Type B pancreatic cell (in vitro differentiated cells): ENCODE data around the gene SDK2. TPM values are rescaled to one million over a fixed set of nuclear protein-coding genes. Genes with fewer than 3 reads are reported as not detected.

ENCODE experiments used
- DNase-seq: peaks from one replicate; pipeline ENCODE4 v3.0.0; 2021; ENCODE audit warnings: mixed read lengths; ENCODE audit not compliant: unreplicated experiment; ENCODE audit errors: extremely low spot score
- H3K27ac Mint-ChIP-seq: 2 replicates; pipeline ENCODE4 v1.8.0; 2021; ENCODE audit warnings: mild to moderate bottlenecking, mixed read lengths
- H3K27me3 Mint-ChIP-seq: 2 replicates; pipeline ENCODE4 v1.8.0; 2021; ENCODE audit warnings: mixed read lengths
- H3K36me3 Mint-ChIP-seq: 2 replicates; pipeline ENCODE4 v1.8.0; 2021; ENCODE audit warnings: mixed read lengths
- H3K4me1 Mint-ChIP-seq: one replicate; pipeline ENCODE4 v1.8.0; 2021; ENCODE audit warnings: mixed read lengths; ENCODE audit not compliant: unreplicated experiment
- H3K4me3 Mint-ChIP-seq: 2 replicates; pipeline ENCODE4 v1.8.0; 2021; ENCODE audit warnings: mild to moderate bottlenecking, mixed read lengths
- H3K9me3 Mint-ChIP-seq: 2 replicates; pipeline ENCODE4 v1.8.0; 2021; ENCODE audit warnings: mixed read lengths
- CTCF ChIP-seq: fragments of 200-600 bp; sonication (generic); conservative IDR thresholded peaks from 2 replicates; pipeline ENCODE4 v1.5.0; 2021; ENCODE audit warnings: antibody characterized with exemption, mild to moderate bottlenecking
- total RNA-seq: library from RNA; stranded (reverse); gene quantifications from 2 replicates; pipeline ENCODE4 v1.2.1, GENCODE V29; 2021; ENCODE audit warnings: low replicate concordance

SDK2 gene
- total RNA-seq, 1 donor from 2014 or later = 47.3 TPM

- no peak overlapping the region for H3K4me3 Mint-ChIP-seq
- H3K27me3 Mint-ChIP-seq = no peaks in the 10 kb centered on the region
- peaks cover 16% of the 10 kb centered on the region for H3K36me3 Mint-ChIP-seq
- H3K9me3 Mint-ChIP-seq = no peaks in the 10 kb centered on the region
- no peaks in the 10 kb centered on the region for H3K4me1 Mint-ChIP-seq
- no peak for DNase-seq
- H3K27ac Mint-ChIP-seq = no peak overlapping the region
- TF ChIP-seq CTCF = no peak
These were observed 192.2 kb downstream of the SDK2 start for GRCh38 chr17:73452009-73452408.

- peaks cover 4% of the 10 kb centered on the region for H3K4me1 Mint-ChIP-seq
- H3K4me3 Mint-ChIP-seq = no peak overlapping the region
- H3K36me3 Mint-ChIP-seq = peaks cover 8% of the 10 kb centered on the region
- DNase-seq = no peak
- TF ChIP-seq CTCF = no peak
- H3K27me3 Mint-ChIP-seq = no peaks in the 10 kb centered on the region
- no peak overlapping the region for H3K27ac Mint-ChIP-seq
- no peaks in the 10 kb centered on the region for H3K9me3 Mint-ChIP-seq
These were observed 196.9 kb downstream of the SDK2 start for GRCh38 chr17:73447319-73447718.

- Mint-ChIP-seq H3K27me3 (no peaks in the 10 kb centered on the region), H3K4me1 (peaks cover 4% of the 10 kb centered on the region), H3K9me3 (no peaks in the 10 kb centered on the region), H3K27ac (no peak overlapping the region), H3K36me3 (peaks cover 5% of the 10 kb centered on the region), H3K4me3 (no peak overlapping the region)
- DNase-seq = no peak
- no peak for TF ChIP-seq CTCF
These were observed 197.6 kb downstream of the SDK2 start for GRCh38 chr17:73446617-73447016.

- Mint-ChIP-seq H3K27ac (no peak overlapping the region), H3K27me3 (no peaks in the 10 kb centered on the region), H3K9me3 (no peaks in the 10 kb centered on the region), H3K4me3 (no peak overlapping the region), H3K4me1 (peaks cover 4% of the 10 kb centered on the region), H3K36me3 (peaks cover under 1% of the 10 kb centered on the region)
- DNase-seq = no peak
- no peak for TF ChIP-seq CTCF
These were observed 198.8 kb downstream of the SDK2 start for GRCh38 chr17:73445466-73445865.

GRCh38 chr17:73444021-73444420, 200.2 kb downstream of the SDK2 start:
- Mint-ChIP-seq H3K4me3 (no peak overlapping the region), H3K27me3 (no peaks in the 10 kb centered on the region), H3K27ac (no peak overlapping the region), H3K36me3 (peaks cover 3% of the 10 kb centered on the region), H3K4me1 (peaks cover 4% of the 10 kb centered on the region), H3K9me3 (no peaks in the 10 kb centered on the region)
- no peak for TF ChIP-seq CTCF
- no peak for DNase-seq

GRCh38 chr17:73439597-73439996, 204.6 kb downstream of the SDK2 start:
- Mint-ChIP-seq H3K9me3 (no peaks in the 10 kb centered on the region), H3K4me1 (peaks cover 13% of the 10 kb centered on the region), H3K4me3 (no peak overlapping the region), H3K27ac (no peak overlapping the region), H3K36me3 (peaks cover 3% of the 10 kb centered on the region), H3K27me3 (peaks cover 3% of the 10 kb centered on the region)
- no peak for DNase-seq
- no peak for TF ChIP-seq CTCF
